BLaER1 treated with 17β-estradiol and CSF1 and Interleukin-3, amounts not matched to agents 10 nM and 100 nM (cell line): ENCODE results near the gene EPHB1.
"Not testable (repeated sequence)": the region's sequence is repeated elsewhere in the genome, so short reads cannot be mapped to it uniquely, and the experiment has no call there.

Experiments used
- H3K27ac ChIP-seq, 11 experiments: shearing (Covaris generic); formaldehyde crosslinking; 2 replicates each; pipeline ENCODE4 v1.8.1; 2022
- H3K27me3 ChIP-seq, 11 experiments: shearing (Covaris generic); formaldehyde crosslinking; 2 replicates each; pipeline ENCODE4 v1.8.1; 2022
- H3K36me3 ChIP-seq, 11 experiments: shearing (Covaris generic); formaldehyde crosslinking; 2 replicates each; pipeline ENCODE4 v1.8.1; 2022
- H3K4me1 ChIP-seq, 10 experiments: shearing (Covaris generic); formaldehyde crosslinking; 2 replicates each; pipeline ENCODE4 v1.8.1; 2022
- H3K4me2 ChIP-seq, 11 experiments: shearing (Covaris generic); formaldehyde crosslinking; 2 replicates each; pipeline ENCODE4 v1.8.1; 2022
- H3K4me3 ChIP-seq, 10 experiments: shearing (Covaris generic); formaldehyde crosslinking; 2 replicates each; pipeline ENCODE4 v1.8.1; 2022
- H3K9ac ChIP-seq, 11 experiments: shearing (Covaris generic); formaldehyde crosslinking; 2 replicates each; pipeline ENCODE4 v1.8.1; 2022
- H3K9me3 ChIP-seq, 11 experiments: shearing (Covaris generic); formaldehyde crosslinking; replicated peaks in 1 of 11; 2 replicates each; pipeline ENCODE4 v1.8.1; 2022
- H4K20me1 ChIP-seq, 11 experiments: shearing (Covaris generic); formaldehyde crosslinking; 2 replicates each; pipeline ENCODE4 v1.8.1; 2022
- Cebpa-rat ChIP-seq, 11 experiments: shearing (Covaris generic); IDR thresholded peaks; 2 replicates each; pipeline ENCODE4 v1.8.1; 2022

EPHB1 gene

GRCh38 chr3:135228201-135228600 is 433.1 kb downstream of the EPHB1 start:
- Histone ChIP-seq H4K20me1 (no peaks in the 10 kb centered on the region), H3K4me1 (peaks cover 11 to 47% (median 27%) of the 10 kb centered on the region in 10 experiments; a peak in 19 of 20 replicates), H3K9ac (peak overlapping the region in 2 of 11 experiments; percentile 1 to 33; a peak in 2 of 22 replicates), H3K9me3 (peaks cover under 1 to 7% (median 2%) of the 10 kb centered on the region in 11 experiments; a peak in 19 of 22 replicates), H3K4me2 (peak overlapping the region in 5 of 11 experiments; percentile 24 to 72 (median 66); a peak in 8 of 22 replicates), H3K27ac (peak overlapping the region in 5 of 11 experiments; percentile 25 to 67 (median 56); a peak in 9 of 22 replicates), H3K4me3 (no peak overlapping the region), H3K36me3 (no peaks in the 10 kb centered on the region), H3K27me3 (no peaks in the 10 kb centered on the region)
- peak in 1 of 11 experiments; percentile 44; a peak in 1 of 22 replicates for TF ChIP-seq Cebpa-rat (IDR thresholded peaks at IDR 0.05)

- Histone ChIP-seq H3K4me3 (no peak overlapping the region), H3K4me1 (peaks cover 11 to 47% (median 27%) of the 10 kb centered on the region in 10 experiments; a peak in 19 of 20 replicates), H3K9me3 (peaks cover 9 to 15% (median 11%) of the 10 kb centered on the region in 11 experiments; a peak in 21 of 22 replicates), H4K20me1 (no peaks in the 10 kb centered on the region), H3K4me2 (peak overlapping the region in 5 of 11 experiments; percentile 33 to 72 (median 66); a peak in 10 of 22 replicates), H3K27ac (peak overlapping the region in 6 of 11 experiments; percentile 24 to 67 (median 46); a peak in 11 of 22 replicates), H3K27me3 (no peaks in the 10 kb centered on the region), H3K36me3 (no peaks in the 10 kb centered on the region), H3K9ac (peak overlapping the region in 2 of 11 experiments; percentile 1 to 33; a peak in 2 of 22 replicates)
- no peak for TF ChIP-seq Cebpa-rat (IDR thresholded peaks at IDR 0.05)
These were observed 434.0 kb downstream of the EPHB1 start for GRCh38 chr3:135229018-135229495.

DNA sequence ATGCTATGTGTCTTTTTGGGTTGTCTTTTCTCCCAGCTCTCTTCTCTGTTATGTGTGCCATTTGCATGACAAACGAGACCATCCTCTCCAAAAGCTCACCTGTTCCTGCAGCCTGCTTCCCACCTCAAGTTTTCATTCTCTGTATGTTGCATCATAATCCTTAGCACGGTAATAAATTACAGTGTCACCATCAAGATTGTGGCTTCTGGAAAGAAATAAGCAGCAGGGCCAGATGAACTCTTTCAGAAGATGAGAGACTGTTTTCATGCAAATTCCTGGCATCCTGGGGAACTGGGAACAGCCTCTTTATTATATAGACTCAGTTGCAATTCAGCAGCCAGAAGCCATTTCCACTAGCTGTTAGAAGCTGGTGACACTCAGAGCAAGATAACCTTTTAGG is 436.7 kb downstream of the EPHB1 start:
- no peak overlapping the region for H3K4me3 ChIP-seq
- H3K27ac ChIP-seq, result no peak overlapping the region
- TF ChIP-seq Cebpa-rat (IDR thresholded peaks at IDR 0.05), result peak in 1 of 11 experiments; percentile 22; a peak in 1 of 22 replicates
- H3K27me3 ChIP-seq, result no peaks in the 10 kb centered on the region
- no peaks in the 10 kb centered on the region for H3K36me3 ChIP-seq
- H3K9ac ChIP-seq, result no peak overlapping the region
- no peaks in the 10 kb centered on the region for H4K20me1 ChIP-seq
- peaks cover 11 to 35% (median 19%) of the 10 kb centered on the region in 11 experiments; a peak in 21 of 22 replicates for H3K9me3 ChIP-seq
- H3K4me1 ChIP-seq, result peaks cover 0 to 33% (median 11%) of the 10 kb centered on the region in 10 experiments; a peak in 12 of 20 replicates
- H3K4me2 ChIP-seq, result no peak overlapping the region

DNA sequence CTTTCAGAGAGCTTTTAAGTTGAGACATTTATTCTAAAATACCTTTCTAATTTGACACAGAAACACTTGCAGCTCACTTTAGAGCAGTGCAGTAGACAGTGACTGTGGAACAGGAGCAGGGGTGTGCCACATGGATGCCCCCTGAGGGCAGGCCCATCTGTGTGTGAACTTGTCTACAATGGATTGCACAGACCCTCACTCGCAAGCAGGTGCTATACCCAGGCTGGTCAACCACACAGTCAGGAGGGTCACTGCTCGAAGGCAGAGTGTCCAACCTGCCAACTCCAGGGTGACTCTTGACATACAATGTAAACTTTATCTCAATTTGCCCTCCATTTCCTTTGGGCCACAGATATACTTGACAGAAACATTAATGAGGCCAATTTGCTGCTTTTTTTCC is 437.2 kb downstream of the EPHB1 start:
- TF ChIP-seq Cebpa-rat (IDR thresholded peaks at IDR 0.05), result no peak
- Histone ChIP-seq H3K4me3 (no peak overlapping the region), H3K9ac (no peak overlapping the region)

DNA sequence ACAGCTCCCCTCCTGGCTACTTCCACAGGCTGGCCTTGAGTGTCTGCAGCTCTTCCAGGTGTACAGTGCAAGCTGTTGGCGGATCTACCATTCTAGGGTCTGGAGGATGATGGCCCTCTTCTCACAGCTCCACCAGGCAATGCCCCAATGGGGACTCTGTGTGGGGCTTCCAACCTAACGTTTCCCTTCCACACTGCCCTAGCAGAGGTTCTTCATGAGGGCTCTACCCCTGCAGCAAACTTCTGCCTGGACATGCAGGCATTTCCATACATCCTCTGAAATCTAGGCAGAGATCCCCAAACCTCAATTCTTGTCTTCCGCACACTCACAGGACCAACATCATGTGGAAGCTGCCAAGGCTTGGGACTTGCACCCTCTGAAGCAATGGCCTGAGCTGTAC is 438.4 kb downstream of the EPHB1 start:
- not testable (repeated sequence) for H3K9ac ChIP-seq

More for the DNA sequence above, 437.2 kb downstream of the EPHB1 start:
- H3K9me3 ChIP-seq, result peaks cover 11 to 35% (median 19%) of the 10 kb centered on the region in 11 experiments; a peak in 21 of 22 replicates
- no peaks in the 10 kb centered on the region for H4K20me1 ChIP-seq
- no peaks in the 10 kb centered on the region for H3K36me3 ChIP-seq
- peaks cover 0 to 30% (median 10%) of the 10 kb centered on the region in 10 experiments; a peak in 10 of 20 replicates for H3K4me1 ChIP-seq
- no peak overlapping the region for H3K27ac ChIP-seq
- no peak overlapping the region for H3K4me2 ChIP-seq
- H3K27me3 ChIP-seq, result no peaks in the 10 kb centered on the region

GRCh38 chr3:135235541-135235940 is 440.5 kb downstream of the EPHB1 start:
- H3K36me3 ChIP-seq, result no peaks in the 10 kb centered on the region
- no peaks in the 10 kb centered on the region for H3K4me1 ChIP-seq
- H3K4me2 ChIP-seq, result no peak overlapping the region
- H3K27me3 ChIP-seq, result no peaks in the 10 kb centered on the region
- no peak overlapping the region for H3K4me3 ChIP-seq
- peaks cover 11 to 35% (median 19%) of the 10 kb centered on the region in 11 experiments; a peak in 21 of 22 replicates for H3K9me3 ChIP-seq
- H3K9ac ChIP-seq, result no peak overlapping the region
- TF ChIP-seq Cebpa-rat (IDR thresholded peaks at IDR 0.05), result no peak
- H3K27ac ChIP-seq, result no peak overlapping the region
- no peaks in the 10 kb centered on the region for H4K20me1 ChIP-seq

More for the DNA sequence above, 438.4 kb downstream of the EPHB1 start:
- not testable (repeated sequence) for H3K4me2 ChIP-seq, H3K27me3 ChIP-seq, H4K20me1 ChIP-seq, H3K36me3 ChIP-seq, H3K4me3 ChIP-seq, H3K27ac ChIP-seq
- H3K9me3 ChIP-seq, result peaks cover 11 to 35% (median 19%) of the 10 kb centered on the region in 11 experiments; a peak in 21 of 22 replicates
- peaks cover 0 to 18% (median 7%) of the 10 kb centered on the region in 10 experiments; a peak in 10 of 20 replicates for H3K4me1 ChIP-seq

GRCh38 chr3:135237371-135238143 is 442.5 kb downstream of the EPHB1 start:
- H3K9ac ChIP-seq, result no peak overlapping the region
- H3K4me2 ChIP-seq, result no peak overlapping the region
- no peak for TF ChIP-seq Cebpa-rat (IDR thresholded peaks at IDR 0.05)
- H3K4me1 ChIP-seq, result peaks cover 0 to 9% (median 0%) of the 10 kb centered on the region in 10 experiments; a peak in 2 of 20 replicates
- H3K36me3 ChIP-seq, result no peaks in the 10 kb centered on the region
- H3K27me3 ChIP-seq, result no peaks in the 10 kb centered on the region
- no peak overlapping the region for H3K27ac ChIP-seq
- no peaks in the 10 kb centered on the region for H4K20me1 ChIP-seq
- peaks cover 11 to 34% (median 19%) of the 10 kb centered on the region in 11 experiments; a peak in 21 of 22 replicates for H3K9me3 ChIP-seq
- H3K4me3 ChIP-seq, result no peak overlapping the region

- TF ChIP-seq Cebpa-rat (IDR thresholded peaks at IDR 0.05), result no peak
- no peaks in the 10 kb centered on the region for H4K20me1 ChIP-seq
These were observed 443.3 kb downstream of the EPHB1 start for GRCh38 chr3:135238236-135238830.

More at GRCh38 chr3:135238236-135238830, 443.3 kb downstream of the EPHB1 start:
- H3K27ac ChIP-seq, result no peak overlapping the region
- no peak overlapping the region for H3K9ac ChIP-seq
- peaks cover 8 to 27% (median 15%) of the 10 kb centered on the region in 11 experiments; a peak in 21 of 22 replicates for H3K9me3 ChIP-seq
- H3K27me3 ChIP-seq, result no peaks in the 10 kb centered on the region
- no peaks in the 10 kb centered on the region for H3K36me3 ChIP-seq
- no peak overlapping the region for H3K4me2 ChIP-seq
- peaks cover 0 to 17% (median 3%) of the 10 kb centered on the region in 10 experiments; a peak in 11 of 20 replicates for H3K4me1 ChIP-seq
- H3K4me3 ChIP-seq, result no peak overlapping the region
